Frontal cortex (tissue), 4 donors: ENCODE data around the gene MRPS27. TPM values are rescaled to one million over a fixed set of nuclear protein-coding genes. Genes with fewer than 3 reads are reported as not detected.

ENCODE experiments used
- DNase-seq, 2 donors: peaks; one replicate each; pipeline ENCODE4 v3.0.0; 2012; ENCODE audit warnings: low spot score in 2 of 2
- FAIRE-seq: peaks from 2 replicates; lab custom pipeline; 2012; peaks lifted over from hg19 to GRCh38; lab: Jason Lieb, UNC
- total RNA-seq: library from RNA; depleted of rRNA; stranded (reverse); fragments of >200 nt; gene quantifications from one replicate; pipeline ENCODE4 v1.2.3, GENCODE V29; 2014
- donor health status: control.
- donor health status: control.
- donor health status: control.

Gene MRPS27
- total RNA-seq, 1 donor from 2014 or later: 69.3 TPM

GRCh38 chr5:72210888-72211678, 109.0 kb downstream of the MRPS27 start:
- DNase-seq (peak in 1 of 2 donors; percentile 22), FAIRE-seq (no peak)

- FAIRE-seq (no peak), DNase-seq (no peak)
Measured at GRCh38 chr5:72209147-72210115, 110.6 kb downstream of the MRPS27 start.

- FAIRE-seq (no peak), DNase-seq (no peak)
Measured at GRCh38 chr5:72208324-72208926, 111.6 kb downstream of the MRPS27 start.

- no peak for FAIRE-seq
Measured at GRCh38 chr5:72206994-72207393, 113.0 kb downstream of the MRPS27 start.

GRCh38 chr5:72206160-72206559, 113.9 kb downstream of the MRPS27 start:
- FAIRE-seq (no peak), DNase-seq (no peak)

More at GRCh38 chr5:72206994-72207393, 113.0 kb downstream of the MRPS27 start:
- DNase-seq: no peak

GRCh38 chr5:72205431-72206009, 114.5 kb downstream of the MRPS27 start:
- FAIRE-seq (no peak), DNase-seq (no peak)

GRCh38 chr5:72204946-72205345, 115.1 kb downstream of the MRPS27 start:
- no peak for DNase-seq
- FAIRE-seq: no peak

- DNase-seq (no peak), FAIRE-seq (no peak)
Measured at GRCh38 chr5:72203251-72203845, 116.7 kb downstream of the MRPS27 start.

GRCh38 chr5:72202331-72202825, 117.7 kb downstream of the MRPS27 start:
- no peak for FAIRE-seq
- DNase-seq: no peak

GRCh38 chr5:72199681-72200080, 120.4 kb downstream of the MRPS27 start:
- FAIRE-seq (no peak), DNase-seq (no peak)

GRCh38 chr5:72197393-72197792, 122.6 kb downstream of the MRPS27 start:
- no peak for FAIRE-seq
- no peak for DNase-seq

- no peak for DNase-seq
- FAIRE-seq: no peak
Measured at GRCh38 chr5:72195581-72195980, 124.5 kb downstream of the MRPS27 start.

GRCh38 chr5:72194846-72195245, 125.2 kb downstream of the MRPS27 start:
- FAIRE-seq (no peak), DNase-seq (no peak)

GRCh38 chr5:72191404-72191803, 128.6 kb downstream of the MRPS27 start:
- FAIRE-seq (no peak), DNase-seq (no peak)

- FAIRE-seq (no peak), DNase-seq (no peak)
Measured at GRCh38 chr5:72189146-72189545, 130.9 kb downstream of the MRPS27 start.

- FAIRE-seq: no peak
- DNase-seq: no peak
Measured at GRCh38 chr5:72188166-72188565, 131.9 kb downstream of the MRPS27 start.

GRCh38 chr5:72187388-72188075, 132.5 kb downstream of the MRPS27 start:
- DNase-seq (no peak), FAIRE-seq (no peak)

GRCh38 chr5:72185496-72186329, 134.3 kb downstream of the MRPS27 start:
- DNase-seq: no peak
- no peak for FAIRE-seq
